NK-92 treated with Interleukin-12 subunit alpha and Interleukin-12 subunit beta, amount 100 ng/mL, for 24 hours (cell line): Measurements from ENCODE around the gene FARP1.

Source experiments
- DNase-seq: peaks from one replicate; lab custom pipeline; 2025; lab: John Stamatoyannopoulos, UW

Gene FARP1

GRCh38 chr13:98141509-98142379 is 1.1 kb upstream of the FARP1 start:
- no peak for DNase-seq

- no peak for DNase-seq
Observed at GRCh38 chr13:98143157-98143553, 261 bp downstream of the FARP1 start.

GRCh38 chr13:98143601-98144026 is 720 bp downstream of the FARP1 start:
- no peak for DNase-seq

GRCh38 chr13:98144027-98144741 is 1.3 kb downstream of the FARP1 start:
- DNase-seq: no peak

- DNase-seq: no peak
Observed at GRCh38 chr13:98144801-98145350, 2.0 kb downstream of the FARP1 start.

- DNase-seq: no peak
Observed at GRCh38 chr13:98147521-98147920, 4.6 kb downstream of the FARP1 start.

- DNase-seq: no peak
Observed at GRCh38 chr13:98150832-98151479, 8.1 kb downstream of the FARP1 start.

GRCh38 chr13:98155475-98156109 is 12.7 kb downstream of the FARP1 start:
- no peak for DNase-seq

GRCh38 chr13:98156259-98156658 is 13.4 kb downstream of the FARP1 start:
- no peak for DNase-seq

- DNase-seq: no peak
Observed at GRCh38 chr13:98157188-98157587, 14.3 kb downstream of the FARP1 start.

GRCh38 chr13:98157609-98158008 is 14.7 kb downstream of the FARP1 start:
- DNase-seq: no peak

- no peak for DNase-seq
Observed at GRCh38 chr13:98158172-98158899, 15.4 kb downstream of the FARP1 start.

- DNase-seq: no peak
Observed at GRCh38 chr13:98162935-98163334, 20.0 kb downstream of the FARP1 start.

- no peak for DNase-seq
Observed at GRCh38 chr13:98169331-98169730, 26.4 kb downstream of the FARP1 start.

- DNase-seq: no peak
Observed at GRCh38 chr13:98171900-98172589, 29.2 kb downstream of the FARP1 start.

- no peak for DNase-seq
Observed at GRCh38 chr13:98172590-98173422, 29.9 kb downstream of the FARP1 start.

- DNase-seq: no peak
Observed at GRCh38 chr13:98173431-98174152, 30.7 kb downstream of the FARP1 start.

- no peak for DNase-seq
Observed at GRCh38 chr13:98174307-98174706, 31.4 kb downstream of the FARP1 start.

GRCh38 chr13:98175043-98175442 is 32.1 kb downstream of the FARP1 start:
- DNase-seq: no peak
